Measurements from ENCODE around the gene COL3A1.

Gene COL3A1

DNA sequence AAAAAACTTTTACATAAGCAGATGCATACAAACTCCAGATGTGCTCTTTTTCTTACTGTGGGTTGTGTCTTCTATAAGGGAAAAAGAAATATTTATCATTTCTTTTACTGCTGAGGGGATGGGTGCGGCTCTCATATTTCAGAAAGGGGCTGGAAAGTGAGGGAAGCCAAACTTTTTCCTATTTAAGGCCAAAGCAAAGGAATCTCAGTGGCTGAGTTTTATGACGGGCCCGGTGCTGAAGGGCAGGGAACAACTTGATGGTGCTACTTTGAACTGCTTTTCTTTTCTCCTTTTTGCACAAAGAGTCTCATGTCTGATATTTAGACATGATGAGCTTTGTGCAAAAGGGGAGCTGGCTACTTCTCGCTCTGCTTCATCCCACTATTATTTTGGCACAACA lies at the start of gene COL3A1:
Gene COL3A1 (plus strand): TSS at position 210 of the 400 bp plus-strand sequence. CDS start 117 bp downstream, at position 327.
- no peak for DNase-seq
- peaks cover 15% of the 10 kb centered on the region for H3K4me1 Mint-ChIP-seq

DNA sequence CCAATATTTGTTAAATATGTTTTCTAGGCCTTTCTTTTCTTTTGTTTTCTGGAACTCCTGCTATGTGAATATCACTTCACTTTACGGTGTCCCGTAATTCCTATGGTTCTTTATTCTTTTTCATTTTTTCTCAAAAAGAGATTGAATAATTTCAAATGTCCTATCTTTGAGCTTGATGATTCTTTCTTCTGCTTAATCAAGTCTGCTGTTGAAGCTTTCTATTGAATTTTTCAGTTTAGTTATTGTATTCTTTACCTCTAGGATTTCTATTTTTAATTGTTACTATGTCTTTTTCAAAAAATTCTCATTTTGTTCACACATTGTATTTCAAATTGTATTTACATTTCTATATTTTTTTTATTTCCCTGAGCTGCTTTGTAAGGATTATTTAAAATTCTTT lies 45.5 kb upstream of the COL3A1 start:
- Mint-ChIP-seq H3K27ac (no peak overlapping the region), H3K9me3 (peaks cover 23% of the 10 kb centered on the region)
- no peak for DNase-seq

More for the DNA sequence above, at the start of gene COL3A1:
- no peak for ATAC-seq
- Mint-ChIP-seq H3K4me3 (no peak within 1 kb of the TSS), H3K36me3 (ENCODE audit: low read depth) (no peaks in the 10 kb centered on the region), H3K9me3 (no peaks in the 10 kb centered on the region), H3K27me3 (peaks cover 13% of the 10 kb centered on the region), H3K27ac (no peak within 1 kb of the TSS)

DNA sequence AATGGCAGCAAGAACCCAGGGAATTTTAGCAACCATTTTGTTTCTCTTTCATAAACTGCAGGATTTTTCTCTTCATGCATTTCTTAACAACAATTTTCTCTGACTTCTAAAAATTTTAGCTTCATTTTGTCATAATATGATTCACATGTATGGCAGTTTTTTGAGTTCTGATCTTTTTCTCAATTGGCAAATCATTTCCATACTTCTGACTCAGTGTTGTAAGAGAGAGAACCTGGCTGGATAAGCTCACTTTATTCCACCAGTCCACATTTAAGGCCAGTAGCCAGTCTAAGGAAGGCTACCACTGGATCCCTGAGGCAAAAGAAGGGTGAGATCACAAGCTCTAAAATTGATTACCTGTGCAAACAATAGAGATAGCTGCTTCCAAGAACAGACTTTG lies 42.8 kb upstream of the COL3A1 start:
- no peak for ATAC-seq

More for the DNA sequence above, 45.5 kb upstream of the COL3A1 start:
- Mint-ChIP-seq H3K4me3 (no peak overlapping the region), H3K4me1 (no peaks in the 10 kb centered on the region), H3K36me3 (ENCODE audit: low read depth) (no peaks in the 10 kb centered on the region), H3K27me3 (no peaks in the 10 kb centered on the region)
- no peak for ATAC-seq

DNA sequence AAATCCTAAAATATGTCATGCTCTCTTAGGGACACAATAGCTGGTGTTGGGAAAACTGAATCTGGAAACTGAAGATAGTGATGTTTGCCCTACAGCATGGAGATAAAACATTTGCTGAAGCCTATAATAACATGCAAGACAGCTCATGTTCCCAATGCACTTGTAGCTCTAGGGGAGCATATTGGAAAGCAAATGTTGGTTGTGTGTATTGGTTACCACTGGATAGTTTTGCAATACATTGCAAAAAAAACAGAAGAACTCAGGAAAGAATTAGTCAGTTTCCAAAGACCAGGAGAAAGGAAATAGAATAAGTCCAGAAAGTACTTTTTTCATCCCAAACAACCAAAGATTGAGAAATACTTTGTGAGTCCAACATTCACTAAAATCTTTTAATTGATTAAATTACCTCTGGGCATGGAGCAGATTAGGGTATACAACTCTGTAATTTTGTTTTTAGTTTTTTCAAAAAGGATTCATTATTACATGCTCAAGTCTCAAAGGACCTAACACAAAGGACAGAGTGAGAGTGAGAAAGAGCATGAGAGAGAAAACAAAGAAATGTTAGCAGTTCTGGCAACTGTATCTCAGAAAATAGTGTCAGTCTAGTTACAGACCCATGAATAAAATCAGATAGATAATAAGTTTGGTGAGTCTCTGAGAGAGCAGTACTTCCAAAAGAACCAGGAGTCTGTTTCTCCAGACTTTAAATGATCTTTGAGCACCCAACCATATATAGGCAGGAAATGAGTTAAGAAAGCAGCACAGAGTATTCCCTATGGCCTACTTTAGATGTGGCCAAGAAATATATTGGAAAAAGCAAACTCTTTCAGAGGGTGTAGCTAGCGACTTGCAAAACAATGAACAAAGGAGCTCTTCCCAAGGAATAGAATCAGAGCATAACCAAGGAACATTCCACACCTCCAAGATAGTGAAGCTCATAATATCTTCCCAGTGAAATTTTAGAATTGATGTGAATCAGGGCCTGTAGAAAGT lies 36.6 kb upstream of the COL3A1 start:
- Mint-ChIP-seq H3K9me3 (no peaks in the 10 kb centered on the region), H3K27me3 (no peaks in the 10 kb centered on the region), H3K27ac (no peak overlapping the region), H3K4me1 (no peaks in the 10 kb centered on the region), H3K36me3 (ENCODE audit: low read depth) (no peaks in the 10 kb centered on the region), H3K4me3 (no peak overlapping the region)
- ATAC-seq, result no peak
- DNase-seq, result no peak

More for the DNA sequence above, 42.8 kb upstream of the COL3A1 start:
- no peaks in the 10 kb centered on the region for H3K4me1 Mint-ChIP-seq
- no peak for DNase-seq
- no peak overlapping the region for H3K4me3 Mint-ChIP-seq
- peaks cover 21% of the 10 kb centered on the region for H3K9me3 Mint-ChIP-seq
- no peaks in the 10 kb centered on the region for H3K27me3 Mint-ChIP-seq
- no peak overlapping the region for H3K27ac Mint-ChIP-seq
- H3K36me3 Mint-ChIP-seq (ENCODE audit: low read depth), result no peaks in the 10 kb centered on the region

DNA sequence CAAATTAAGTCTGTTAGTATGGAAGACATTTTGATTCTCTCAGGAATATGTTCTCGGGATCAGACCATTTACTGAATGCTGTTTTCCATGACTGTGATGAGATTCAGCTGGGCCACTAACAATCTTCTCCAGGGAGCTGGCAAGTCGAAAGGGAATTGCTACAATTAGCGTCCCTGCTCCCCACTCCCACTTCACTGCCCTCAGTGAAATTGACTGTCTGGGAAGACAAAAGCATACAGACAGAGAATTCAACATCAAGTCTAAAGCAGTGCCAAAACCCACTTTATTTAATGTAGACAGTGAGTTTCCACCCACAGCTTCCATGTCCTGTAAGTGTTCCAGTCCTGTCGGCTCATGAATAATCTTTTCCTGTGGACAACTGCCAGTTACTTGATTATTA lies 34.0 kb upstream of the COL3A1 start:
- DNase-seq, result no peak
- no peak for ATAC-seq
- Mint-ChIP-seq H3K9me3 (no peaks in the 10 kb centered on the region), H3K36me3 (ENCODE audit: low read depth) (no peaks in the 10 kb centered on the region), H3K27ac (no peak overlapping the region), H3K27me3 (no peaks in the 10 kb centered on the region), H3K4me3 (no peak overlapping the region), H3K4me1 (no peaks in the 10 kb centered on the region)

DNA sequence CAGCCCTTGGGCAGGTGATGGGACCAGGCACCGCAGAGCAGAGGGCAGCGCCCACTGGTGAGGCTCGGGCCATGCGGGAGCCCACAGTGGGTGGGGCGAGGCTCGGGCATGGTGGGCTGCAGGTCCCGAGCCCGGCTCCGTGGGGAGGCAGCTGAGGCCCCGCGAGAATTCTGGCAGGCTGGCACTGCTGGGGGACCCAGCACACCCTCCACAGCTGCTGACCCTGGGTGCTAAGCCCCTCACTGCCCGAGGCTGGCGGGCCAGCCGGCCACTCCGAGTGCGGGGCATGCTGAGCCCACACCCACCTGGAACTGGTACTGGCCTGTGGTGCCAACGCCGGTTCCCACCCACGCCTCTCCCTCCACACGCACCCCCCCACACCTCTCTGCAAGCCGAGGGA lies 29.7 kb upstream of the COL3A1 start:
- no peak for ATAC-seq
- H3K9me3 Mint-ChIP-seq, result peaks cover under 1% of the 10 kb centered on the region
- no peak overlapping the region for H3K4me3 Mint-ChIP-seq

DNA sequence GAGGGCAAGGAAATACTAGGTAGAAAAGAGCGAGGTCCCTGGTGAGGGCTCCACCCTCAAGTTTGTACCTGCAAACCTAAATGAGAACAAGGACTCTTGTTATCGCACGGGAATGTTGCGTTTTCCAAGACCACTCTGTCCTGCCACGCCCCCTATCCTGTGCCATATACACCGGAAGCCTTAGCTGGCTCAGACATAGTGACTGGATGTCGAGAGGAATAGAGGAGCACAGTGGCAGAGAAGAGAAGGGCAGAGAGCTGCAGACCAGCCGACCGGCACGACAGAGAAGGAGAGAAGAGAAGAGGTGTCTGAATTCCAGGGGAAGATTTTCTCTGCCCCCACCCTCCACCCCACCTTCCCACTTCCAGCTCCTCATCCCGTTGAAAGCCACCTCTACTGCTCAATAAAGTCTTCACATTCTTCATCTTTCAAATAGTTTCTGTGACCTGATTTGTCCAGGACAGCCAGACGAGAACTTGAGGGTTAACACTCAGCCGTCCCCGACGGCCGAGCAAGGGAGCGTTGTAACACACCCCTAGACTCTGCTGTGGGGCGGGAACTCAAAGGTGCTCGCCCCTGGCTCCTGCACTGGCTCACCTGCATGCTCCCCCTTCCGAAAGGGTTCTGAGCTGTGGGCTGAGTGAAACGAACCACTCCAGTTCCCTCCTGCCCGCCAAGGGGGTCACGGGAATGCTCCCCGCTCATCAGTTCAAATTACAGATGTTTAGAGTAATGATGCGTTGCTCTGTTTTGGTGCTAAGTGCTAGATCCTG lies 24.9 kb upstream of the COL3A1 start:
- ATAC-seq (peak; percentile 28), DNase-seq (no peak)
- no peaks in the 10 kb centered on the region for H3K36me3 Mint-ChIP-seq (ENCODE audit: low read depth)
- H3K4me3 Mint-ChIP-seq, result no peak overlapping the region
- H3K9me3 Mint-ChIP-seq, result peaks cover 3% of the 10 kb centered on the region
- no peaks in the 10 kb centered on the region for H3K4me1 Mint-ChIP-seq
- H3K27ac Mint-ChIP-seq, result no peak overlapping the region
- no peaks in the 10 kb centered on the region for H3K27me3 Mint-ChIP-seq

More for the DNA sequence above, 29.7 kb upstream of the COL3A1 start:
- Mint-ChIP-seq H3K4me1 (no peaks in the 10 kb centered on the region), H3K27me3 (no peaks in the 10 kb centered on the region), H3K36me3 (ENCODE audit: low read depth) (no peaks in the 10 kb centered on the region), H3K27ac (no peak overlapping the region)
- no peak for DNase-seq

DNA sequence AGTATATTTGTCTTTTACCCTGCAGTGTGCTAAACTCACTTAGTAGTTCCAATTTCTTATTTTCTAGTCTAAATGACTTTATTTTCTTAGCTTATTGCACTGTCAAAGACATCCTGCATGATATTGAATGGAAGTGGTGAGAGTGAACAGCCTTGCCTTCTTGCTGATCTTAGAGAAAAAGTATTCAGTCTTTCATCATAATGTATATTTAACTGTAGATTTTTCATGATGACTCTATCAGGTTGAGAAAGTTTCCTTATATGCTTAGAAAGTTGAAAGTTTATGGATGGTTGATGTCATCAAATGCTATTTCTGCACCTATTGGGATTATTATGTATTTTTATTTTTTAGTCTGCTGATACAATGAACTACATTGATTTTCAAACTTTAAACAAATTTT lies 21.3 kb upstream of the COL3A1 start:
- H3K4me1 Mint-ChIP-seq, result peaks cover 8% of the 10 kb centered on the region

DNA sequence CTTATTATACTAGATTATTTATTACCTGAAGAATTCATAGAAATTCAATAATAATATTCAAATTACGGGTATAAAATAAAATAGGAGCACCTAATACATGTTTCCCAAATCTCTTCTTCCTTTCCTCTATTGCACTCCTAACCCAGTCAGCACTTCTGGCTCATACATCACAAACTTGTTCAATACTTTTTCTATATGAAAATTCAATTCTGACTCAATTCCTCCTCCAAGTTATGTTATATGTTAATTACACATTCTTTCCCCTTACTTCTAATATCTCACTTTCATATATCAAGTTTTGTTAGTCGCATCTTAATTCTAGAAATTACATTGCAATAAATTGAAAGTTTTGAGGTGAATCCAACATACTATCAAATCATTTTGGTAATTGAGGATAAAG lies 17.9 kb upstream of the COL3A1 start:
- no peak for ATAC-seq

More for the DNA sequence above, 21.3 kb upstream of the COL3A1 start:
- H3K9me3 Mint-ChIP-seq, result peaks cover 3% of the 10 kb centered on the region
- no peak overlapping the region for H3K27ac Mint-ChIP-seq
- H3K36me3 Mint-ChIP-seq (ENCODE audit: low read depth), result no peaks in the 10 kb centered on the region
- no peak for DNase-seq
- ATAC-seq, result no peak
- H3K4me3 Mint-ChIP-seq, result no peak overlapping the region
- H3K27me3 Mint-ChIP-seq, result no peaks in the 10 kb centered on the region

DNA sequence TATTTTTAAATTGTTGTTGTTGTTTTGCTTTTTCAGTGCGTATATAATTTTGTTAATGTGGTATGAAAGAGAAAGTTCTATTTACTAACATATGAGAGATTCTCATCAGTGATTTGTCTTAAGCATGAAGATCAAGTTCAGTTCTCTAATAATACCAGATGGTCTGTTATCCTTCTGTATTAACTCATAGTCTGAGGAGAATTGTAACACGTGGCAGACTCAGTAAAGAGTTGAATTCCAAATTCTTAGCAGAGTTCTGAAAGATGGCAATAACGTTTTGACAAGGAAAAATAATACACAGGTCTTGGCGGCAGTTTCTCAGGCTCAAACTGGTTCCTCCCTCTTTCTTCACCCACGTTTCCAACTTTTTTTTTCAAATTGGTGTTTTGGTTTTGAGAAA lies 17.2 kb upstream of the COL3A1 start:
- DNase-seq, result no peak
- Mint-ChIP-seq H3K9me3 (peaks cover 6% of the 10 kb centered on the region), H3K4me3 (no peak overlapping the region), H3K27me3 (peaks cover 2% of the 10 kb centered on the region), H3K36me3 (ENCODE audit: low read depth) (no peaks in the 10 kb centered on the region), H3K27ac (no peak overlapping the region), H3K4me1 (peaks cover 11% of the 10 kb centered on the region)
- ATAC-seq, result no peak

More for the DNA sequence above, 17.9 kb upstream of the COL3A1 start:
- DNase-seq, result no peak
- Mint-ChIP-seq H3K27ac (no peak overlapping the region), H3K9me3 (peaks cover 6% of the 10 kb centered on the region), H3K36me3 (ENCODE audit: low read depth) (no peaks in the 10 kb centered on the region), H3K27me3 (no peaks in the 10 kb centered on the region), H3K4me3 (no peak overlapping the region), H3K4me1 (peaks cover 11% of the 10 kb centered on the region)

DNA sequence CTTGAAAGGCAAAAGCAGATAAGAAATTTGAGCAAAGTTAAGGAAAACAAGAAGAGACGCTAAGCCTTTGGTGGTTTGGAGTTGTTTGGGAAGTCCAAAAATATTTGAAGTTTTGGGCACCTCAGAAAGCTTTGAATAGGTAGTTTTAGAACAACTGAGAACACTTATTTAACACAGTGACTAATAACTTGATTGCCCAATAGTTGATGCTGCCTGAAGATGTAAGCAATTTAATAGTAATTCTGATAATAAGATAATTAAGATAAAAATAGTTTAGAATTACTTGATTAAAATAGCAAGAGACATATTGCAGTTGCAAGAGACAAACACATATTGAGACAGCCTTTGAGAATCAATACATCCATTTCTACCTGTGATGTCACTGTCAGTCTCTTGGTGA lies 16.5 kb upstream of the COL3A1 start:
- H3K36me3 Mint-ChIP-seq (ENCODE audit: low read depth), result no peaks in the 10 kb centered on the region
- H3K27me3 Mint-ChIP-seq, result peaks cover 2% of the 10 kb centered on the region
- no peak overlapping the region for H3K4me3 Mint-ChIP-seq
- ATAC-seq (no peak), DNase-seq (no peak)
- H3K4me1 Mint-ChIP-seq, result peaks cover 11% of the 10 kb centered on the region
- H3K9me3 Mint-ChIP-seq, result peaks cover 6% of the 10 kb centered on the region
- no peak overlapping the region for H3K27ac Mint-ChIP-seq

DNA sequence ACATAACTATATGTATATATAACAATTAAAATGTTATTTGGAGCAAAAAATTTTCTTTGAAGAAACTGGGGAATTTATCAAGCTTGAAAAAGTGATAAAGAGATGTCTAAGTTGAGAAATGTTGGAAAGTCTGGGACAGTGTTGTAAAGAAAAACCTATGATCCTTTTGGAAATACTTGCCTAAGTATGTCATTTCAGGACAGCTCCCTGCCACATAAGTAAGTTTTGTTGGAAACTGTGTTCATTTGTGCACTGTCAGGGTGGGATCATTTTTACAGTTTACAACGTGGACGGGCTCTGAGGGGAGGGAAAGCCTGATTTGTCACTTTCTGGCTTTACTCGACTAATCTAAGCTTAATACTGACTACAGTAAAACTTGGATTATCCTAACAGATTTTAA lies 10.4 kb upstream of the COL3A1 start:
- no peaks in the 10 kb centered on the region for H3K36me3 Mint-ChIP-seq (ENCODE audit: low read depth)
- no peak for DNase-seq
- H3K27ac Mint-ChIP-seq, result no peak overlapping the region
- no peaks in the 10 kb centered on the region for H3K4me1 Mint-ChIP-seq
- ATAC-seq, result no peak
- no peak overlapping the region for H3K4me3 Mint-ChIP-seq
- H3K9me3 Mint-ChIP-seq, result no peaks in the 10 kb centered on the region
- peaks cover 8% of the 10 kb centered on the region for H3K27me3 Mint-ChIP-seq

DNA sequence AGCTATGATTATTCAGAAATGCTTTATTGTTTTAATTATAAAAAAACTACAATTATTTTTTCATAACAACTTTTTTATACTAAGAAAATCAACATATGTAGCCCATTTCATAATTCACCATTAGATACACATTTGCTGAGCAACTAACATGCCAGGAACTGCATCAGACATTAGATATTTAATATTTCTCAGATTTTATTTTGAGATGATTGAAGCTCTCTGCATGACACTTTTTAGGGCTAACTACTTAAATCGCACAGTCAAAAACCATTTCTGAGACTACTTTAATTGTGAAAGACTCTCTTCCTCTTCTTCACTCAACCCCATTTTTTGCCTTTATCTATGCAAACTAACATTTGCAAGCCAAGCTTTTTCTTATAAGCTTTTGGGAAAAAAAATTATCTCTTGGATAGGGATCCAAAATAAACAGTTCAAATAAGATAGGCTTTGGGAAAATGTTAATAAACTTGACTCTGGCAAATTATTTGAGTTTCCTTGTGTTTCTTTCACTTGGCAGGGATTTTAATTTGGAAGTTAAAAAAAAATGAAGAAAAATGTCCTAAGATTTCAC lies 9.1 kb upstream of the COL3A1 start:
- H3K9me3 Mint-ChIP-seq, result no peaks in the 10 kb centered on the region
- H3K36me3 Mint-ChIP-seq (ENCODE audit: low read depth), result no peaks in the 10 kb centered on the region
- peaks cover 8% of the 10 kb centered on the region for H3K27me3 Mint-ChIP-seq
- H3K27ac Mint-ChIP-seq, result no peak overlapping the region
- ATAC-seq (no peak), DNase-seq (no peak)
- no peaks in the 10 kb centered on the region for H3K4me1 Mint-ChIP-seq
- no peak overlapping the region for H3K4me3 Mint-ChIP-seq

DNA sequence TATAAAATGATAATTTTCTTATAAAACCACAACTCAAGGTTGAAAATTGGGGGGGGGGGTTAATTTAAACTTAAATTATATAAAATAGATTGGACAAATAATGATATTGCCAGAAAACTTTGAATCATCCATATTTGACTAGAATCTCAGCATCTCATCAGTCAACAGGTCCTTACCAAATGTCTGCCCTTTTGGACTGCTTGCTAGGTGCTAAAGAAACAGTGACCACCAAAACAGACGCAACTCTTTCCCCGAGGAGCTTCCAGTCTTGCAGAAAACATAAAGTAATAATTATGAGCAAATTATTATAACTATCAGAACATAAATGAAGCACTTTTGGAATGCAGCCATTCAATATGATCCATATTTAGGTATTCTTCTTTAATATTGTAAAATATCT lies 8.6 kb upstream of the COL3A1 start:
- no peaks in the 10 kb centered on the region for H3K36me3 Mint-ChIP-seq (ENCODE audit: low read depth)
- no peak for DNase-seq
- no peak for ATAC-seq
- no peak overlapping the region for H3K27ac Mint-ChIP-seq
- no peaks in the 10 kb centered on the region for H3K4me1 Mint-ChIP-seq
- H3K4me3 Mint-ChIP-seq, result no peak overlapping the region
- peaks cover 8% of the 10 kb centered on the region for H3K27me3 Mint-ChIP-seq
- H3K9me3 Mint-ChIP-seq, result no peaks in the 10 kb centered on the region
